Epithelial cell of proximal tubule (primary cell): ENCODE measurements around the gene GTSE1. TPM values are rescaled to one million over a fixed set of nuclear protein-coding genes. Genes with fewer than 3 reads are reported as not detected.
A peak's percentile ranks its signal among the peaks of the same experiment; 100 is the strongest.

Experiments used
- DNase-seq: peaks from one replicate; pipeline ENCODE4 v3.0.0-alpha.2; 2011; ENCODE audit warnings: low read depth
- H3K4me3 ChIP-seq: 2 replicates; pipeline ENCODE4 v1.5.1; 2011; ENCODE audit warnings: low read depth, mild to moderate bottlenecking, low read length
- CTCF ChIP-seq: conservative IDR thresholded peaks from 2 replicates; pipeline ENCODE4 v1.5.1; 2012; ENCODE audit warnings: low read depth, mild to moderate bottlenecking, low read length
- total RNA-seq: library from RNA; depleted of rRNA; stranded (reverse); fragments of >200 nt; gene quantifications from 2 replicates; pipeline ENCODE4 v1.2.3, GENCODE V29; 2015

GTSE1 gene
- total RNA-seq, 1 donor from 2014 or later = 18.2 TPM

- no peak for TF ChIP-seq CTCF
- DNase-seq = no peak
- H3K4me3 ChIP-seq = peak overlapping the region; percentile 79
These were observed 612 bp downstream of the GTSE1 start for GRCh38 chr22:46297151-46297812.

GRCh38 chr22:46299101-46299500 is 2.4 kb downstream of the GTSE1 start:
- no peak overlapping the region for H3K4me3 ChIP-seq
- TF ChIP-seq CTCF = no peak
- DNase-seq = no peak

GRCh38 chr22:46300491-46300890 is 3.8 kb downstream of the GTSE1 start:
- TF ChIP-seq CTCF = no peak
- DNase-seq = no peak
- no peak overlapping the region for H3K4me3 ChIP-seq

GRCh38 chr22:46303347-46303965 is 6.8 kb downstream of the GTSE1 start:
- no peak overlapping the region for H3K4me3 ChIP-seq
- DNase-seq = no peak
- no peak for TF ChIP-seq CTCF

GRCh38 chr22:46308283-46308988 is 11.8 kb downstream of the GTSE1 start:
- no peak overlapping the region for H3K4me3 ChIP-seq
- no peak for DNase-seq
- TF ChIP-seq CTCF = no peak

- no peak for DNase-seq
- no peak for TF ChIP-seq CTCF
- no peak overlapping the region for H3K4me3 ChIP-seq
These were observed 12.9 kb downstream of the GTSE1 start for GRCh38 chr22:46309526-46310085.
